ELF-1 (cell line): Measurements from ENCODE around the gene ZSCAN30.
"Not testable (repeated sequence)": the region's sequence is repeated elsewhere in the genome, so short reads cannot be mapped to it uniquely, and the experiment has no call there.

Source experiments
- DNase-seq: peaks from one replicate; pipeline ENCODE4 v3.0.0-alpha.2; 2016; ENCODE audit warnings: low read depth, low spot score

ZSCAN30 gene

GRCh38 chr18:35236571-35237363, 53.3 kb downstream of the ZSCAN30 start:
- DNase-seq = no peak

GRCh38 chr18:35231052-35231451, 59.0 kb downstream of the ZSCAN30 start:
- peak; percentile 86 for DNase-seq

- DNase-seq = no peak
Measured at GRCh38 chr18:35227254-35227653, 62.8 kb downstream of the ZSCAN30 start.

GRCh38 chr18:35223797-35224196, 66.2 kb downstream of the ZSCAN30 start:
- no peak for DNase-seq

GRCh38 chr18:35220424-35220823, 69.6 kb downstream of the ZSCAN30 start:
- no peak for DNase-seq

- not testable (repeated sequence) for DNase-seq
Measured at GRCh38 chr18:35219331-35219730, 70.7 kb downstream of the ZSCAN30 start.

- DNase-seq = not testable (repeated sequence)
Measured at GRCh38 chr18:35216611-35217010, 73.4 kb downstream of the ZSCAN30 start.

GRCh38 chr18:35215026-35215425, 75.0 kb downstream of the ZSCAN30 start:
- DNase-seq = peak; percentile 13

GRCh38 chr18:35205746-35206458, 84.1 kb downstream of the ZSCAN30 start:
- DNase-seq = not testable (repeated sequence)

GRCh38 chr18:35205199-35205712, 84.8 kb downstream of the ZSCAN30 start:
- no peak for DNase-seq

GRCh38 chr18:35203067-35203466, 87.0 kb downstream of the ZSCAN30 start:
- no peak for DNase-seq

- DNase-seq = no peak
Measured at GRCh38 chr18:35201256-35201931, 88.6 kb downstream of the ZSCAN30 start.
